ENCODE measurements around the gene SLC12A8.

GRCh38 chr3:125073390-125073905 is 139.1 kb downstream of the SLC12A8 start:
- TF ChIP-seq EZH2phosphoT487 (IDR thresholded peaks at IDR 0.05; ENCODE audit: low read length), result no peak
- no peak for TF ChIP-seq EZH2 (optimal IDR thresholded peaks at IDR 0.05; ENCODE audit: low read depth, low read length)
- TF ChIP-seq CTCF (IDR thresholded peaks at IDR 0.05; ENCODE audit: low read length), result no peak
